ENCODE data around the gene MFAP3L.

GRCh38 chr4:170038232-170038631, 12.0 kb upstream of the MFAP3L start:
- TF ChIP-seq POLR2A (IDR thresholded peaks at IDR 0.05; ENCODE audit: low read length): no peak
- no peak for TF ChIP-seq GATA1 (IDR thresholded peaks at IDR 0.05; ENCODE audit: low read depth, low read length)
